GM12872 (cell line): ENCODE data around the gene SENP8.

ENCODE experiments used
- CTCF ChIP-seq: IDR thresholded peaks from 3 replicates; pipeline ENCODE4 v1.5.1; 2011; ENCODE audit warnings: low read depth, mild to moderate bottlenecking, low read length, moderate library complexity; ENCODE audit not compliant: insufficient read depth

The SENP8 gene

GRCh38 chr15:72117486-72118016, 652 bp upstream of the SENP8 start:
- no peak for TF ChIP-seq CTCF

- TF ChIP-seq CTCF: no peak
Observed at GRCh38 chr15:72124218-72124617, 6.0 kb downstream of the SENP8 start.

- TF ChIP-seq CTCF: no peak
Observed at GRCh38 chr15:72127724-72128322, 9.6 kb downstream of the SENP8 start.

- no peak for TF ChIP-seq CTCF
Observed at GRCh38 chr15:72128359-72128758, 10.2 kb downstream of the SENP8 start.

GRCh38 chr15:72130272-72130671, 12.1 kb downstream of the SENP8 start:
- no peak for TF ChIP-seq CTCF

- TF ChIP-seq CTCF: no peak
Observed at GRCh38 chr15:72131922-72132321, 13.7 kb downstream of the SENP8 start.

- TF ChIP-seq CTCF: no peak
Observed at GRCh38 chr15:72133211-72133610, 15.0 kb downstream of the SENP8 start.
